Stimulated activated CD8-positive, alpha-beta memory T cell treated with anti-CD3 and anti-CD28 coated beads, Interleukin-12 subunit alpha, Interleukin-12 subunit beta, amount 100 ng/mL, for 24 hours (primary cell): ENCODE results near the gene CERS1.
A peak's percentile ranks its signal among the peaks of the same experiment; 100 is the strongest.
"Not testable (repeated sequence)": the region's sequence is repeated elsewhere in the genome, so short reads cannot be mapped to it uniquely, and the experiment has no call there.

ENCODE experiments used
- DNase-seq: peaks from one replicate; pipeline ENCODE4 v3.0.0-alpha.2; 2020; ENCODE audit errors: extremely low read depth

The CERS1 gene

GRCh38 chr19:18919086-18919899 lies 23.3 kb upstream of the CERS1 start, which contains the start of the genes COPE and DDX49:
Gene COPE (minus strand): TSS chr19:18919387. CDS start chr19:18919348, 39 bp downstream.
Gene DDX49 (plus strand): TSS chr19:18919715. CDS start chr19:18919742, 27 bp downstream.
- peak; percentile 91 for DNase-seq

- DNase-seq, result not testable (repeated sequence)
Measured at GRCh38 chr19:18917593-18917992, 21.6 kb upstream of the CERS1 start.

GRCh38 chr19:18915639-18916038 lies 19.7 kb upstream of the CERS1 start:
- DNase-seq, result no peak

- no peak for DNase-seq
Measured at GRCh38 chr19:18913466-18913865, 17.5 kb upstream of the CERS1 start.

- no peak for DNase-seq
Measured at GRCh38 chr19:18912933-18913332, 17.0 kb upstream of the CERS1 start.

- no peak for DNase-seq
Measured at GRCh38 chr19:18910801-18911436, 15.0 kb upstream of the CERS1 start.

- no peak for DNase-seq
Measured at GRCh38 chr19:18910010-18910409, 14.1 kb upstream of the CERS1 start.

- DNase-seq, result no peak
Measured at GRCh38 chr19:18908917-18909619, 13.1 kb upstream of the CERS1 start.

GRCh38 chr19:18906605-18907519 lies 10.9 kb upstream of the CERS1 start:
- DNase-seq, result no peak

- DNase-seq, result no peak
Measured at GRCh38 chr19:18905513-18906236, 9.7 kb upstream of the CERS1 start.

GRCh38 chr19:18905058-18905456 lies 9.1 kb upstream of the CERS1 start:
- DNase-seq, result no peak

- DNase-seq, result no peak
Measured at GRCh38 chr19:18904334-18905057, 8.5 kb upstream of the CERS1 start.

- no peak for DNase-seq
Measured at GRCh38 chr19:18903156-18904037, 7.4 kb upstream of the CERS1 start.

- not testable (repeated sequence) for DNase-seq
Measured at GRCh38 chr19:18902519-18902918, 6.6 kb upstream of the CERS1 start.

- no peak for DNase-seq
Measured at GRCh38 chr19:18901491-18901890, 5.5 kb upstream of the CERS1 start.

GRCh38 chr19:18900700-18901481 lies 4.9 kb upstream of the CERS1 start:
- no peak for DNase-seq

GRCh38 chr19:18899624-18900560 lies 3.9 kb upstream of the CERS1 start:
- no peak for DNase-seq
